Caco-2 (cell line): ENCODE measurements around the gene VEPH1. TPM values are rescaled to one million over a fixed set of nuclear protein-coding genes. Genes with fewer than 3 reads are reported as not detected.

Experiments
- BruUV-seq: library from RNA; stranded (reverse); fragments of 400-500 nt; replicated peaks from 2 replicates; lab custom pipeline; 2021; lab: Mats Ljungman, UMichigan
- CTCF ChIA-PET: fragments of 300-600 bp; sonication (Branson Sonifier 250); formaldehyde crosslinking; loops from one replicate; lab custom pipeline; 2022; ENCODE audit warnings: antibody characterized with exemption; lab: Charles Lee
- POLR2A ChIA-PET: fragments of 300-600 bp; sonication (Branson Sonifier 250); formaldehyde crosslinking; loops from one replicate; lab custom pipeline; 2022; ENCODE audit warnings: antibody characterized with exemption; lab: Charles Lee
- DNase-seq, 2 experiments: peaks; one replicate each; pipeline versions ENCODE4 v3.0.0 to v3.0.0-alpha.2; 2020 to 2022
- H3K27me3 ChIP-seq: replicated peaks from 2 replicates; pipeline ENCODE4 v1.6.0; 2011; ENCODE audit warnings: low read length; ENCODE audit not compliant: control insufficient read depth, insufficient read depth
- H3K36me3 ChIP-seq: 2 replicates; pipeline ENCODE4 v1.5.1; 2011; ENCODE audit warnings: low read length; ENCODE audit not compliant: control insufficient read depth, insufficient read depth
- H3K4me1 ChIP-seq: fragments of 250-450 bp; sonication (Bioruptor Pico); 2 replicates; pipeline ENCODE4 v1.5.1; 2020; ENCODE audit warnings: mild to moderate bottlenecking
- H3K4me3 ChIP-seq: 2 replicates; pipeline ENCODE4 v1.5.1; 2011; ENCODE audit warnings: low read depth, mild to moderate bottlenecking, control low read depth, low read length
- H3K9me3 ChIP-seq: fragments of 250-450 bp; sonication (Bioruptor Pico); 2 replicates; pipeline ENCODE4 v1.5.1; 2020; ENCODE audit warnings: mild to moderate bottlenecking, moderate library complexity
- H3K27ac Mint-ChIP-seq: one replicate; pipeline ENCODE4 v1.8.0; 2022; ENCODE audit warnings: mixed read lengths; ENCODE audit not compliant: unreplicated experiment
- H3K27me3 Mint-ChIP-seq: one replicate; pipeline ENCODE4 v1.8.0; 2022; ENCODE audit warnings: mixed read lengths; ENCODE audit not compliant: insufficient read depth, unreplicated experiment
- H3K36me3 Mint-ChIP-seq: one replicate; pipeline ENCODE4 v1.8.0; 2022; ENCODE audit warnings: mild to moderate bottlenecking, mixed read lengths; ENCODE audit not compliant: insufficient read depth, unreplicated experiment
- H3K4me1 Mint-ChIP-seq: one replicate; pipeline ENCODE4 v1.8.0; 2022; ENCODE audit warnings: low read depth, mixed read lengths; ENCODE audit not compliant: unreplicated experiment
- H3K4me3 Mint-ChIP-seq: one replicate; pipeline ENCODE4 v1.8.0; 2022; ENCODE audit warnings: mild to moderate bottlenecking, moderate library complexity, mixed read lengths; ENCODE audit not compliant: unreplicated experiment
- H3K9me3 Mint-ChIP-seq: one replicate; pipeline ENCODE4 v1.8.0; 2022; ENCODE audit warnings: mixed read lengths; ENCODE audit not compliant: unreplicated experiment
- intact Hi-C: fragments of 100-400 bp; cut with micrococcal nuclease; formaldehyde crosslinking; loops from one replicate; pipeline ENCODE4 v1.10.0; 2022; ENCODE audit not compliant: unreplicated experiment
- total RNA-seq: library from RNA; stranded (reverse); gene quantifications from 2 replicates; pipeline ENCODE4 v1.2.3, GENCODE V29; 2022
- TF ChIP-seq, protein P1 (sequence below), 2 experiments: fragments of 200-600 bp in 1 of 2; IDR thresholded peaks; 1 replicate in 1 of 2; 2 replicates in 1 of 2; pipeline versions ENCODE4 v1.5.1 to v1.8.0; 2011 to 2022; ENCODE audit warnings: antibody characterized with exemption in 1 of 2, control low read depth in 1 of 2, inconsistent platforms in 1 of 2, low read depth in 1 of 2, low read length in 1 of 2, mild to moderate bottlenecking in 1 of 2, moderate library complexity in 1 of 2; ENCODE audit not compliant: insufficient read depth in 1 of 2, severe bottlenecking in 1 of 2, unreplicated experiment in 1 of 2

The VEPH1 gene
- total RNA-seq, 1 experiment from 2014 or later = 12.0 TPM

DNA sequence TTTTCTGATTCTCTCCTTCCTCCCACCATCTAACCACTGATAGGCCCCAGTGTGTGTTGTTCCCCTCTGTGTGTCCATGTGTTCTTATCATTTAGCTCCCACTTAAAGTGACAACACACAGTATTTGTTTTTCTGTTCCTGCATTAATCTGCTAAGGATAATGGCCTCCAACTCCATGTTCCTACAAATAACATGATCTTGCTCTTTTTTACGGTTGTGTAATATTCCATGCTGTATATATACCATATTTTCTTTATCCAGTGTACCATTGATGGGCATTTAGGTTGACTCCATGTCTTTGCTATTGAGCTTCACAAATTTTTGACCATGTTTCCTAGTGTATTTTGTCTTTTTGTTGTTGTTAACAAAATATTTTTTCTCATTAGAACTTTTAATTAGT is 30.6 kb downstream of the VEPH1 start:
- Histone ChIP-seq H3K4me3 (no peak overlapping the region), H3K4me1 (no peaks in the 10 kb centered on the region), H3K27me3 (no peaks in the 10 kb centered on the region), H3K9me3 (no peaks in the 10 kb centered on the region), H3K36me3 (no peaks in the 10 kb centered on the region)
- DNase-seq = no peak
- peaks cover 3% of the 10 kb centered on the region for H3K36me3 Mint-ChIP-seq
- H3K27ac Mint-ChIP-seq = no peak overlapping the region
- peaks cover 3% of the 10 kb centered on the region for H3K27me3 Mint-ChIP-seq
- H3K4me3 Mint-ChIP-seq = no peak overlapping the region
- BruUV-seq = no TSS peak
- intact Hi-C loops = no loop called here
- TF ChIP-seq, protein P1, sequence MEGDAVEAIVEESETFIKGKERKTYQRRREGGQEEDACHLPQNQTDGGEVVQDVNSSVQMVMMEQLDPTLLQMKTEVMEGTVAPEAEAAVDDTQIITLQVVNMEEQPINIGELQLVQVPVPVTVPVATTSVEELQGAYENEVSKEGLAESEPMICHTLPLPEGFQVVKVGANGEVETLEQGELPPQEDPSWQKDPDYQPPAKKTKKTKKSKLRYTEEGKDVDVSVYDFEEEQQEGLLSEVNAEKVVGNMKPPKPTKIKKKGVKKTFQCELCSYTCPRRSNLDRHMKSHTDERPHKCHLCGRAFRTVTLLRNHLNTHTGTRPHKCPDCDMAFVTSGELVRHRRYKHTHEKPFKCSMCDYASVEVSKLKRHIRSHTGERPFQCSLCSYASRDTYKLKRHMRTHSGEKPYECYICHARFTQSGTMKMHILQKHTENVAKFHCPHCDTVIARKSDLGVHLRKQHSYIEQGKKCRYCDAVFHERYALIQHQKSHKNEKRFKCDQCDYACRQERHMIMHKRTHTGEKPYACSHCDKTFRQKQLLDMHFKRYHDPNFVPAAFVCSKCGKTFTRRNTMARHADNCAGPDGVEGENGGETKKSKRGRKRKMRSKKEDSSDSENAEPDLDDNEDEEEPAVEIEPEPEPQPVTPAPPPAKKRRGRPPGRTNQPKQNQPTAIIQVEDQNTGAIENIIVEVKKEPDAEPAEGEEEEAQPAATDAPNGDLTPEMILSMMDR (IDR thresholded peaks at IDR 0.05; ENCODE audit: insufficient read depth in 1 of 2, low read depth in 1 of 2, low read length in 1 of 2, severe bottlenecking in 1 of 2, unreplicated experiment in 1 of 2) = no peak
- H3K4me1 Mint-ChIP-seq = no peaks in the 10 kb centered on the region
- ChIA-PET POLR2A (no interaction called here), CTCF (no interaction called here)
- no peaks in the 10 kb centered on the region for H3K9me3 Mint-ChIP-seq

- H3K27me3 ChIP-seq = no peaks in the 10 kb centered on the region
- Mint-ChIP-seq H3K4me3 (no peak overlapping the region), H3K27ac (no peak overlapping the region), H3K27me3 (peaks cover 3% of the 10 kb centered on the region), H3K4me1 (no peaks in the 10 kb centered on the region), H3K9me3 (no peaks in the 10 kb centered on the region), H3K36me3 (peaks cover 6% of the 10 kb centered on the region)
- TF ChIP-seq, protein P1 (IDR thresholded peaks at IDR 0.05; ENCODE audit: insufficient read depth in 1 of 2, low read depth in 1 of 2, low read length in 1 of 2, severe bottlenecking in 1 of 2, unreplicated experiment in 1 of 2) = no peak
- no peak for DNase-seq
- no TSS peak for BruUV-seq
- H3K36me3 ChIP-seq = no peaks in the 10 kb centered on the region
- ChIA-PET CTCF (no interaction called here), POLR2A (no interaction called here)
- intact Hi-C loops = no loop called here
- H3K9me3 ChIP-seq = no peaks in the 10 kb centered on the region
- no peak overlapping the region for H3K4me3 ChIP-seq
- no peaks in the 10 kb centered on the region for H3K4me1 ChIP-seq
Observed at GRCh38 chr3:157471064-157471463, 32.2 kb downstream of the VEPH1 start.

DNA sequence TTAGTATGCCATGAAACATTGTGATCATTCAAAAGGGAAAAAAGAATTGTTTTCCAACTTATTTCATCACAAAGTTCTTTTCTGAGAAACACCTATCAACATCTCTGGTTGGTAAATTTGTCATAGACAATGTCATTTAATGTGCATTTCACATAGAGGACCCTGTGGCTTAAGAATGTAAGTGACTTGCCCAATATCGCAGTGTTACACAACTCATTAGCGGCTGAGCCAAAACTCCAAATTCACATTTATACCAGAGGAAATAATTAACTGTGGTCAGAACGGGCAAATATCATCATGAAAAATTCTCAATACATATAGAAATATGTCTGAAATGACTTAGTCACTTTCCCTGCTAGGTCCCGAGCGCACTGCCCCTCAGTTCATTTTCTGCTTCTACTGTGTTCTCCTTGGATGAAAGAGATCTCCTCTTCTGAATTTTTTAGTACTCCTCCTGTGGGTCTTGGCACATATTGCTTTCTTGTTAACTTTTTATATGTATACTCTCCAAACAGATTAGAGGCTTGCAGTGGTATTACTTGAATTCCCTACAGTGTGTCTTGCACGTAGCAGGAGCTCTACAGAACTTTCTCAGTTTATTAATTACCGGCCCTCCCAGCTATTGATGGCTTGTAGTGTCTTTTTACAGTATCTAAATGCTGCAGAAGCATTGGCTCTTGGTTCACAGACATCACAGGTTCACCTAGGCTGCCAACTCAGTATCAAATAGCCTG is 33.5 kb downstream of the VEPH1 start:
- Mint-ChIP-seq H3K36me3 (peaks cover 6% of the 10 kb centered on the region), H3K27ac (no peak overlapping the region), H3K27me3 (peaks cover 3% of the 10 kb centered on the region), H3K4me1 (no peaks in the 10 kb centered on the region), H3K9me3 (no peaks in the 10 kb centered on the region), H3K4me3 (no peak overlapping the region)
- Histone ChIP-seq H3K4me3 (no peak overlapping the region), H3K27me3 (no peaks in the 10 kb centered on the region), H3K4me1 (no peaks in the 10 kb centered on the region), H3K36me3 (no peaks in the 10 kb centered on the region), H3K9me3 (no peaks in the 10 kb centered on the region)
- BruUV-seq = no TSS peak
- POLR2A ChIA-PET = no interaction called here
- no peak for DNase-seq
- CTCF ChIA-PET = no interaction called here
- TF ChIP-seq, protein P1 (IDR thresholded peaks at IDR 0.05; ENCODE audit: insufficient read depth in 1 of 2, low read depth in 1 of 2, low read length in 1 of 2, severe bottlenecking in 1 of 2, unreplicated experiment in 1 of 2) = no peak
- intact Hi-C loops = no loop called here
